ENCODE data around the gene RIN1. TPM values are rescaled to one million over a fixed set of nuclear protein-coding genes. Genes with fewer than 3 reads are reported as not detected.
A peak's percentile ranks its signal among the peaks of the same experiment; 100 is the strongest.

Gene RIN1
- total RNA-seq, 2 donors from 2014 or later = 1.9 to 3.4 TPM

GRCh38 chr11:66346476-66347424 lies 10.5 kb upstream of the RIN1 start:
- DNase-seq (no peak), ATAC-seq (no peak)
- Mint-ChIP-seq H3K4me1 (peaks cover 38% of the 10 kb centered on the region), H3K36me3 (ENCODE audit: low read depth) (peaks cover 5% of the 10 kb centered on the region), H3K27me3 (no peaks in the 10 kb centered on the region), H3K4me3 (peak overlapping the region; percentile 72), H3K27ac (peak overlapping the region; percentile 98)
- no peaks in the 10 kb centered on the region for H3K9me3 ChIP-seq (ENCODE audit: control insufficient read depth, low read length, poor library complexity, severe bottlenecking)

- no peaks in the 10 kb centered on the region for H3K9me3 ChIP-seq (ENCODE audit: control insufficient read depth, low read length, poor library complexity, severe bottlenecking)
- Mint-ChIP-seq H3K27ac (peak overlapping the region; percentile 98), H3K27me3 (no peaks in the 10 kb centered on the region), H3K4me1 (peaks cover 41% of the 10 kb centered on the region), H3K4me3 (peak overlapping the region; percentile 96), H3K36me3 (ENCODE audit: low read depth) (peaks cover 9% of the 10 kb centered on the region)
- ATAC-seq (peak; percentile 30), DNase-seq (no peak)
These were observed 9.0 kb upstream of the RIN1 start for GRCh38 chr11:66345316-66345649.

DNA sequence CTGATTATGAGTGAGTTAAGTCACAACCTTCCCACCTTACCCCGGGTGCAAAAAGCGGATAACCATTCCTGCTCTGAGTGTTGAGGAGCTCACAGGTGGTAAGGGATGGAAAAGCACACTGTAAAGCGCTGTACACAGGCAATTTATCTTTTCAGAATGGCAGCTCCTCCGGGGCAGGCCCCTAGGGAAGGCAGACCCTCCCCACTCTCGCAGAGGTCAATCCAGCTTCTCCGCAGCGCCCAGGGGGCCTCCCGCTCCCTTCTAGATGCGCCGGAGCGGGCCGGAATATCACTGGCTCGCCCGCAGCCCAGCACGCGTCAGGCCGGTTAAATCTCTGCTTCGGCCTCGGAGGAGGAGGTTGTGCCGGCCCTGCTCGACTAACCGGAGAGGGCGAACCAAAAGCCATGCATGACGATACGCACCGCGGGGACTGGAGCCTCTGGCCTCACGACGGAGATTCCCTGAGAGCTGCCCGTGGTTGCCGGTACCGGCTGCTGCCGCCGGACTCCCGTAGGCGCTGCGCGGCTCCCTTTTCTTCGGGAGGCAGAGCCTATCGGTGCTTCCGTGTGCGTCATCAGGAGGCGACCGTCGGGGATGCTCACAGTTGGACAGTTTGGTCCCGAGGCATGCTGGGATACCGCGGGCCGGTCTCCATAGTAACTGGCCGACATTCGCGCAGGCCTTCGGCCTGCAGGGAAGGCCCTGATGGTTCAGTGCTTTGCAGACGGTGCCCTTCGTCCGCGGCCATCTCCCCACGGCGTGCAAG lies 8.5 kb upstream of the RIN1 start, which contains the start of gene BRMS1:
Gene BRMS1 (minus strand): TSS at position 555 of the 766 bp plus-strand sequence. CDS start 2,870 bp downstream, outside the sequence.
- H3K27me3 Mint-ChIP-seq = no peaks in the 10 kb centered on the region
- H3K27ac Mint-ChIP-seq = peak within 1 kb of the TSS; percentile 98
- ATAC-seq = peak; percentile 88
- no peaks in the 10 kb centered on the region for H3K9me3 ChIP-seq (ENCODE audit: control insufficient read depth, low read length, poor library complexity, severe bottlenecking)
- peak; percentile 89 to 90 (median 89) for DNase-seq
- H3K4me3 Mint-ChIP-seq = peak within 1 kb of the TSS; percentile 96
- H3K4me1 Mint-ChIP-seq = peaks cover 41% of the 10 kb centered on the region
- peaks cover 9% of the 10 kb centered on the region for H3K36me3 Mint-ChIP-seq (ENCODE audit: low read depth)

- H3K36me3 Mint-ChIP-seq (ENCODE audit: low read depth) = peaks cover 10% of the 10 kb centered on the region
- peak overlapping the region; percentile 87 for H3K27ac Mint-ChIP-seq
- no peaks in the 10 kb centered on the region for H3K9me3 ChIP-seq (ENCODE audit: control insufficient read depth, low read length, poor library complexity, severe bottlenecking)
- no peak for DNase-seq
- H3K4me3 Mint-ChIP-seq = peak overlapping the region; percentile 96
- H3K27me3 Mint-ChIP-seq = no peaks in the 10 kb centered on the region
- peaks cover 35% of the 10 kb centered on the region for H3K4me1 Mint-ChIP-seq
- ATAC-seq = no peak
These were observed 6.9 kb upstream of the RIN1 start for GRCh38 chr11:66343176-66343575.

- Mint-ChIP-seq H3K4me1 (peaks cover 33% of the 10 kb centered on the region), H3K27ac (peak overlapping the region; percentile 32), H3K36me3 (ENCODE audit: low read depth) (peaks cover 8% of the 10 kb centered on the region), H3K27me3 (no peaks in the 10 kb centered on the region), H3K4me3 (peak overlapping the region; percentile 41)
- no peak for DNase-seq
- no peak for ATAC-seq
- H3K9me3 ChIP-seq (ENCODE audit: control insufficient read depth, low read length, poor library complexity, severe bottlenecking) = no peaks in the 10 kb centered on the region
These were observed 5.4 kb upstream of the RIN1 start for GRCh38 chr11:66341502-66342126.

GRCh38 chr11:66340596-66341501 lies 4.6 kb upstream of the RIN1 start:
- H3K27ac Mint-ChIP-seq = peak overlapping the region; percentile 32
- H3K36me3 Mint-ChIP-seq (ENCODE audit: low read depth) = peaks cover 8% of the 10 kb centered on the region
- H3K9me3 ChIP-seq (ENCODE audit: control insufficient read depth, low read length, poor library complexity, severe bottlenecking) = no peaks in the 10 kb centered on the region
- H3K27me3 Mint-ChIP-seq = no peaks in the 10 kb centered on the region
- peaks cover 35% of the 10 kb centered on the region for H3K4me1 Mint-ChIP-seq
- DNase-seq (no peak), ATAC-seq (no peak)
- H3K4me3 Mint-ChIP-seq = peak overlapping the region; percentile 41

DNA sequence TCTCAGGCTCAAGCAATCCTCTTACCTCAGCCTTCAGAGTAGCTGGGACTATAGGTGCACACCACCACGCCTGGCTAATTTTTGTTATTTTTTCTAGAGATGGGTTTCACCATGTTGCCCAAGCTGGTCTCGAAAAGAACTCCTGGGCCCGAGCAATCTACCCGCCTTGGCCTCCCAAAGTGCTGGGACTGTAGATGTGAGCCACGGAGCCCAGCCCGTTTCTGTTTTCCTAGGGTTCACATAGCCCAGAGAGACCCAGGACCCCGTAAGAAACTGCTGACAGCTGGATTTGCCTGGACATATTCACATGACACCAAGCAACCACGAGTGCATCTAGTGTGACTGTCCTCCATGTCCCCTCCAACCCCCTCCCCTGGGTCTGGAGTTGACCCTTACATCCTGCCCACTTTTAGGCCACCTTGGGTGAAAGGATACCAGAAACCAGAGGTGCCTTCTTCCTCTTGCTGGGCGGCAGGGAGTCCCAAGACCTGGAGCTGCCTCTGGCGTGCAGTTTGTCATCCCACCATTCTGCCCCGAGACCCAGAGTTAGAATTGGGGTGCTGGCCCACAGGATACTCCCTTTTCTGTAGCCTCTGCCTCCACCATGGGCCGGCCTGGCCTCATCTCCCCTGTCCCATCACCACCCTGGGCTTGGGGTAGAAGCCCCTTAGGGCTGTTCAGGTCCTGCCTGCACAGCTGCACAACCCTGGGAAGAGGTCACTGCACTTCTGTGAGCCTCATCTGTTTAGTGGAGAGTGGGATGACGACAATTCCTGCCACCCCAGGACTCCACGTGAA lies 3.7 kb upstream of the RIN1 start:
- no peaks in the 10 kb centered on the region for H3K27me3 Mint-ChIP-seq
- no peak for DNase-seq
- H3K27ac Mint-ChIP-seq = no peak overlapping the region
- no peaks in the 10 kb centered on the region for H3K9me3 ChIP-seq (ENCODE audit: control insufficient read depth, low read length, poor library complexity, severe bottlenecking)
- no peak for ATAC-seq
- H3K4me3 Mint-ChIP-seq = no peak overlapping the region
- peaks cover 8% of the 10 kb centered on the region for H3K36me3 Mint-ChIP-seq (ENCODE audit: low read depth)
- peaks cover 30% of the 10 kb centered on the region for H3K4me1 Mint-ChIP-seq

DNA sequence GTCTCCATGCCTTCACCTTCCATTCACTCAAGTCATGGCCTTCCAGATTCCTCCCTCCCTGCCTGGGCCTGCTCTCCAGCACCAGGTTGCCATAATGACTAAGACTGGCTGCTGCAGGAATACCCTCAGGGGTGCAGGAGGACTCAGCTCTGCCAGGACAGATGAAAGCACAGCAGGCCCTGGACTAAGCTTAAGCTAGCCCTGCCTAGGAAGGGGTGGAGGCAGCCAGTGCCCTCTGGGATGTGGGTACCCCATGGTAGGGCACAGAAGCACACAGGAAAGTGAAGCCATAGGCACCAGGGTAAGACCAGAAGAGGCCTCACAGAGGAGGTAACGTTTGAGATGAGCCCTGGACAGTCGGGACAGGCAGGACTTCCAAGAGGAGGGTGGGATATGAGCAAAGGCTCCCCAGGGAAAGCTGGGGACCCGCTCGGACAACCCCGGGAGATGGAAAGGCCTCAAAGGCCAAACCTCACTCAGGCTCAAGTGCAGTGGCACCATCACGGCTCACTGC lies 3.0 kb upstream of the RIN1 start:
- no peak overlapping the region for H3K4me3 Mint-ChIP-seq
- no peaks in the 10 kb centered on the region for H3K27me3 Mint-ChIP-seq
- peaks cover 6% of the 10 kb centered on the region for H3K36me3 Mint-ChIP-seq (ENCODE audit: low read depth)
- no peaks in the 10 kb centered on the region for H3K9me3 ChIP-seq (ENCODE audit: control insufficient read depth, low read length, poor library complexity, severe bottlenecking)
- ATAC-seq (no peak), DNase-seq (no peak)
- H3K4me1 Mint-ChIP-seq = peaks cover 26% of the 10 kb centered on the region
- H3K27ac Mint-ChIP-seq = peak overlapping the region; percentile 53

DNA sequence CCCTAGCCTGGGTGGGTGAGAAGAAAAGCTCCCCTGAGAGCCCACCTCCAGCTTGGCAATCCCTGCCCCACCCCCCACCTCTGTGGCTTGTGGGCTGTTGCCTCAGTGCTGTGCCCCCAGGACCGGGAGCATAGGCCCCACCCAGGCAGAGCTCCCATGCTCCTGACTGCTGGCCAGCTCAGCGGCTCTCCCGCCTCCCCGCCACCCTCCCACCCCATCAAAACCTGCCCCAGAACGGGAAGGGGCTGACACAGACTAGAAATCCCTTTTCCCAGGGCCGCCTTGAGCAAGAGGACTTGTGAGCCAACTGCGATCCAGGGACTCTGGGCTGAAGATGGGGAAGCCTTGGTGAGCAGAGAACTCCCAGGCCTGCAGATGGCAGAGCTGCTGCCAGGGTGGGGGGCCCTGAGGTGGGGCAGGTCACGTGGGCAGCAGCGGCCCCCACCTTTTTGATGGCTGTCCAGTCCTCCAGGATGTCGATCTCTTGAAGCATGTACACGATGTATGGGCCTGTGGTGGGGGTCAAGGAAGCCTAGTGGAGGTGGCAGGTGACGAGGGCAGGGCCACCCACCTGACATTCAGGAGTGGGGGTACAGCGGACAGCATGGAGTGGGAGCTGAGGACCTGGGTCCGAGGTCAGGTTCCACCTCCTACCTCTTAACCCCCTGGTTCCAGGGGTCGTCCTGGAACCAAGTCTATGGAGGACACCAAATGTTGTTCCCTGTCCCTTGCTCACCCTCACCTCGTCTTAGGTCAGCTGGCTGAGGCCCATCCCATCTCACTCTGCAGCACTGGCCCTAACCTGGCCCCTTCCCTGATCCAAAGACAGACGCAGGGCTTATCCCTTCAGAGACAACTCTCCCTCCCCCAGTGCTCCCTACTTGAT lies 2.3 kb upstream of the RIN1 start:
- Mint-ChIP-seq H3K4me1 (peaks cover 25% of the 10 kb centered on the region), H3K4me3 (no peak overlapping the region)
- no peak for ATAC-seq

GRCh38 chr11:66337103-66337899 lies 1.1 kb upstream of the RIN1 start:
- Mint-ChIP-seq H3K4me1 (peaks cover 16% of the 10 kb centered on the region), H3K27ac (peak overlapping the region; percentile 67), H3K4me3 (peak overlapping the region; percentile 28), H3K27me3 (no peaks in the 10 kb centered on the region), H3K36me3 (ENCODE audit: low read depth) (peaks cover 6% of the 10 kb centered on the region)
- H3K9me3 ChIP-seq (ENCODE audit: control insufficient read depth, low read length, poor library complexity, severe bottlenecking) = no peaks in the 10 kb centered on the region
- ATAC-seq (no peak), DNase-seq (no peak)

More for the DNA sequence above, 2.3 kb upstream of the RIN1 start:
- peaks cover 6% of the 10 kb centered on the region for H3K36me3 Mint-ChIP-seq (ENCODE audit: low read depth)
- H3K27me3 Mint-ChIP-seq = no peaks in the 10 kb centered on the region
- H3K9me3 ChIP-seq (ENCODE audit: control insufficient read depth, low read length, poor library complexity, severe bottlenecking) = no peaks in the 10 kb centered on the region
- H3K27ac Mint-ChIP-seq = peak overlapping the region; percentile 53
- DNase-seq = no peak

All from T-helper 17 cell (primary cell).